GM18873 (cell line): ENCODE measurements around the gene CELF4.

Experiments
- ATAC-seq: cut with Tn5 transposase; IDR thresholded peaks from one replicate; pipeline ENCODE4 v1.9.1; 2021; ENCODE audit warnings: mild to moderate bottlenecking, moderate library complexity, moderate number of reproducible peaks; ENCODE audit not compliant: unreplicated experiment, low FRiP score

The CELF4 gene

GRCh38 chr18:37550118-37550875 is 15.3 kb downstream of the CELF4 start:
- no peak for ATAC-seq

- ATAC-seq: no peak
Measured at GRCh38 chr18:37548679-37549289, 16.8 kb downstream of the CELF4 start.

DNA sequence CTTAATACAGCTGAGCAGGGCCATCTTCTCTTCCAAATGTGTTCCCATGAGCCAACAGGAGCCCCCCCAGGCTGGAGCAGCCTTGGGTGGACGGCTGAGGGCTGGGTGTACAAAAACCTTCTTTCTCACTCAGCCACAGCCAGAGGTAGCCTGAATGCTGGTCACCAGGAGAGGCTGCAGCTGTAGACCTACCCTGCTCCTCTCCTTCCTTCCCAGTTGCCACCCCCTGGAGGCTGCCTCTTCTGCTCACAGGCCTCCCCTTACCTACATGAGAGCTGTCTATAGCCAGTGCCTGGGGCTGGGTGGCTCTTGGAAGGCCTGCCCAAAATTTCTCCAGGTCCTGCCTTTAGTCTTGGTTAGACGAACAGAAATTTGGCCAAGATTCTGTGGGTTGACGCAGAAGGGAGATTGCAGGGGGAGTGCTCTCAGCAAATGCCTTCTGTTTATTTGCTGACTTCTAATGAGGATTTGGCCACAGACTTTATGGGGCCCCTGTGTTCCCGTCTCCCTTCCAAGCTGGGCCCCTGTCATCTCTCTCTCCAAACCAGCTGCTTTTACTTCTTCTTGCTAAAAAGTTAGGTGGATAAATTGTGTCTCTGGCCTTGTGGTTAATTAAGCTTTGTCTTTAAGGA is 18.3 kb downstream of the CELF4 start:
- ATAC-seq: no peak

GRCh38 chr18:37546651-37547050 is 18.9 kb downstream of the CELF4 start:
- ATAC-seq: no peak

- ATAC-seq: no peak
Measured at GRCh38 chr18:37546272-37546537, 19.4 kb downstream of the CELF4 start.

DNA sequence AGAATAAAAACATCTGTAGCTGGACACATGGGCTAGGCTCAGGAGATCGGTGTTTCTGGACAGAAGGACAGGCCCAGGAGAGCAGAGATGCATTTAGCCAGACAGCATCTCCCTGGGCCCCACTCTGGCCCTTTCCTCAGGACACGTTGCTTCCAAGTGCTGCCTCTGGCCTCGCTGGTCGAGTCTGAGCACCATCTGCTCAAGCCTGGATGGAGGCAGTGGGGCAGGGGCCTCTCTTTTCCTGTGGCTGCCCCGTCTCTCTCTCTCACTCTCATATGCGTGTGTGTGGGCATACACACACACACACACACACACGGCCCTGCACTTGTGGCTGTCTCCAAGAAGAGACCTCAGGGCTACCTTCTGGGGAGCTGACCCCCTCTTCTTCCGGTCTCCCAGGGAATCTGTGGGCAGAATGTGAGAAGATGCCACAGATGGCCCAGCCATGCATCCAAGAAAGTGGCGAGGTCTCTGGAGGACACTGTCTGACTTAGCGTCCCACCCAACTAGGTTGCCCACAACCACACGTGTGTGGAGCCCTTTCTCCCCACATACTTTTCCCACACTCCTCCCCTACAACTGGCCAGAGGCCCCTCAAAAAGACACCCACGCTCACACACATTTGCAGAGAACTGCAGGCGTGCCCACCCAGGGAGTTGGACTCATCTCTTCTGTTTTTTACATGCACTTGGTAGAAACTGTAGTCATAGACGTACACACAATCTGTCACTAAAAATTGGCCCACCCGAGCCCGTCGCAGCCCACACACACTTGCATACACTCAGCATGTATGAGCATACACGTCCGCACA is 19.9 kb downstream of the CELF4 start:
- no peak for ATAC-seq

GRCh38 chr18:37544713-37545112 is 20.9 kb downstream of the CELF4 start:
- no peak for ATAC-seq

- no peak for ATAC-seq
Measured at GRCh38 chr18:37544217-37544616, 21.4 kb downstream of the CELF4 start.

GRCh38 chr18:37543321-37543720 is 22.3 kb downstream of the CELF4 start:
- ATAC-seq: no peak

- no peak for ATAC-seq
Measured at GRCh38 chr18:37541517-37541916, 24.1 kb downstream of the CELF4 start.

DNA sequence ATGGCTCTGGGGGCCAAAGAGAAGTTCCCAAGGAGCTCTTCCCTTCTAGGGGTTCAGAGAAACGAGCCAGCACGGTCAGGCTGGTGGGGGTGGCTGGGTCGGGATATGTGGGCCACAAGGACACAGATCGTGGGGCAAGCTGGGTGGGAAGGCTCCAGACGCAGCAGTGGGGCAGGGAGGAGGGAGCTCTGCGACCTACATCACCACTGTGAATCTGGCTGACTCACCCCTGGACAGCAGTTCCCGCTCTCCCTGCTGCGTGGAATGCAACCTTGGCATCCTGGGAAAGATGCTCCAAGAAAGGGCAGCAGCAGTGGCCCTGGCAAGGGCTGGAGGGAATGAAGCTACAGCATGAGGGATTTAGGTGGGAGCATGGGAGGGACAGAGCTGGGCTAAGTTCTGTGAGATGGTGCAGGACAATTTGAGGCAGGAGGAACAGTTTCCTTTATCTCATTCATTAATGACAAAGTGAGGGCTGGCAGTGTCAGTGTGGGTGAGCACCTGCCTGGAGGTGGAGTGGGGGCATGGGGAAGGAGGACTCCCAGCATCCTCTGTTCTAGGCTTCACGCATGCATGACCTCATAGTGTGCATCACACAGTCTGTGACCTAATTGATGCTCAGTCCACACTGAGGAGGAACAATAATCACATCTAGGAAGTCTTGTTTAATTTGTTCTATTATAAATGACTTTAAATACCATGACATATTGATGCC is 25.0 kb downstream of the CELF4 start:
- ATAC-seq: no peak

DNA sequence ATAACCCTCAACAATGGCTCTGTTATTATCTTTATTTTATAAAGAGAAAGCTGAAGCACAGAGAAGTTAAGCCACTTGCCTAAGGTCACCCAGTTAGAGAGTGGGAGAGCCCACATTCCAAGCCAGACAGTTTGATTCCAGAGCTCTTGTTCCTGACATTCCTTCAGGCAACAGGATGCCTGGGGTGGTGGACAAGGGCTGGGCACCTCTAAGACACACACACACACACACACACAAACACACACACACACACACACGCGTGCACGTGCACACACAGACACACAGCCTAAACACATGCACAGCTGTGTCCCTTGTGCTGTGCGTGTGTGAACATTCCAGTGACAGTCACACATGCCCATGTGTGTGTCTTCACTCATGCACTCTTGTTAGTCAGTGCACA is 26.4 kb downstream of the CELF4 start:
- ATAC-seq: no peak

DNA sequence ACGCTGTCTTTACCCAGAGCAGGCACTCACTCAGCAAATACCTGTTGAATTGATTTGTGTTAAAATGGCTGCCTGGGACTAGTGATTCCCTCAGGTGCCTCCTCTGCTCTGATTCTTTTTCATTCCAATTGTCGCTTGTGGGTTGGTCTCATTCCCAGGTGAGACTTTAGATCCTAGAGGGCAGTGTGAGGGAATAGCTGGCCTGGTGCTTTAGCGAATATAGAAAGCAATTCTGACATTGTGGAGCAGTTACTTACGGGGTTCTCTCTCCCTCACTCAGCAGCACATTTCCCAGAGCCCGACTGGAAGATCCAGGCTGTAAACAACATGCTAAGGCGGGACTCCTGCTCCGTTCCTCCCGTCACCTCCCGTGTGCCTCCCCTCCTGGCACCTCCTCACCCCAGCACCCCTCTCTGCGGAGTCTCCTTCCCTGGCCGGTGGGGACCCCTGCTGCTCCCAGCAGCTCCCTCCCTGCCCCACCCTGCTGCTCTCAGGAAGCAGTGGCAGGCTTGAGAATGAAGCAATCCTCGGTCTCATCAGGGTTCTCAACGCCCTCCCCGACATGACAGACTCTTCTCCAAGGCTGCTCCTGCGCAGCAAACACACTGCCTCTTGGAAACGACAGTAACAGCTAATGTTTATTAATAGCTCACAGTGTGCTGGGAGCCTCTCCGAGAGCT is 26.9 kb downstream of the CELF4 start:
- ATAC-seq: no peak

- ATAC-seq: no peak
Measured at GRCh38 chr18:37537868-37538525, 27.6 kb downstream of the CELF4 start.

DNA sequence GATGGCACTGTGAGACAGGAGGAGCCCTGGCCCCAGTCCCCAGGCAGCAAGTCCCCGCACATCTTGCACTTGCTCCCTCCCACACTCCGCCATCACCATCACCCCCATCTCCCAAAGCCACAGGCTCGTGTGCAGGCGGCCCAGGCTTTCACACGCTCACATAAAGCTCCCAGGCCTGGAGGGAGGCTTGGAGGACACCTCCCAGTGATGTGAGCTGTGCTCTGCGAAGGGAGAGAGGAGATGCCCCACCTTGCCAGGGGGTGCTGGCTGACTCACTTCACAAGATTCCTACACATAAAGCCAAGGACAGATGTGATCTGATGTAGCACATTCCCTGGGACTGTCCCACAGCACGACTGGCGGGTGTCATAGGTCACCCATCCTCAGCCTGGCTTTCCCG is 28.9 kb downstream of the CELF4 start:
- ATAC-seq: no peak

DNA sequence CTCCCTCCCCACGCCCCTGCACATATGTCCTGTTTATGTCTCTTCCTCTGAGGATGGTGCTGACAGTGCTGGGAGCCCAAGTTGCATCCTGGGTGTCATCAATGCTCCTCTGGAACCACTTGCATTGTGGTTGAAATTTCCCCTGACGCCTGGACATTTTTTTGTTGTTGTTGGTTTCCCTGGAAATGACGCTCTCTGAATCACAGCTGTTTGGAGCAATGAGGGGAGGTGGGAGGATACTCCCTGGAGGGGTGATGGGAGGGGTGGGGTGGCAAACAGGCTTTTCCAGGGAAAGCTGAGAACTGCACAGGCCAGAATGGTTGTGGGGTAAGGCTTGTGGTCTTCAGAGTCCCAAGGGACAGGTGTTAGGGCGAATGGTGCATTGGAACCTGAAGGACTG is 29.6 kb downstream of the CELF4 start:
- no peak for ATAC-seq

GRCh38 chr18:37534627-37535026 is 31.0 kb downstream of the CELF4 start:
- ATAC-seq: no peak

- no peak for ATAC-seq
Measured at GRCh38 chr18:37533647-37534584, 31.7 kb downstream of the CELF4 start.
